Gastrocnemius medialis (tissue), 4 donors: Measurements from ENCODE around the gene TMEM229B. TPM values are rescaled to one million over a fixed set of nuclear protein-coding genes. Genes with fewer than 3 reads are reported as not detected.
"Not testable (repeated sequence)": the region's sequence is repeated elsewhere in the genome, so short reads cannot be mapped to it uniquely, and the experiment has no call there.

Experiments used
- ATAC-seq, 2 donors: fragments of 150-250 bp; one replicate each; pipeline ENCODE4 v1.9.1; 2016
- DNase-seq, 2 donors: peaks; one replicate each; pipeline ENCODE4 v3.0.0-alpha.2; 2019
- H3K27ac ChIP-seq, 4 donors: fragments of 200-600 bp; sonication (generic); 1 replicate in 1 of 4; 2 replicates in 3 of 4; pipeline ENCODE4 v1.5.1; 2016 to 2018; ENCODE audit warnings: mild to moderate bottlenecking in 2 of 4, moderate library complexity in 1 of 4
- H3K27me3 ChIP-seq, 3 donors: fragments of 200-600 bp; sonication (generic) in 2 of 3; 1 replicate in 1 of 3; 2 replicates in 2 of 3; pipeline versions ENCODE4 v1.5.1 to v1.6.0; 2016 to 2019; ENCODE audit warnings: mild to moderate bottlenecking in 1 of 3, moderate library complexity in 1 of 3
- H3K36me3 ChIP-seq, 2 donors: fragments of 200-600 bp; sonication (generic) in 1 of 2; one replicate each; pipeline ENCODE4 v1.5.1; 2017 to 2018
- H3K4me1 ChIP-seq, 2 donors: fragments of 200-600 bp; sonication (generic) in 1 of 2; one replicate each; pipeline ENCODE4 v1.5.1; 2016 to 2017; ENCODE audit warnings: mild to moderate bottlenecking in 2 of 2
- H3K4me3 ChIP-seq, 4 donors: fragments of 200-600 bp; sonication (generic) in 3 of 4; 1 replicate in 1 of 4; 2 replicates in 3 of 4; pipeline ENCODE4 v1.5.1; 2016 to 2019; ENCODE audit warnings: mild to moderate bottlenecking in 2 of 4
- H3K9me3 ChIP-seq, 3 donors: fragments of 200-600 bp; sonication (generic) in 2 of 3; 1 replicate in 1 of 3; 2 replicates in 2 of 3; pipeline ENCODE4 v1.5.1; 2016 to 2019
- POLR2A ChIP-seq, 2 donors: fragments of 450-650 bp; IDR thresholded peaks; one replicate each; pipeline ENCODE4 v1.6.1; 2017; ENCODE audit warnings: antibody characterized with exemption in 2 of 2, mild to moderate bottlenecking in 2 of 2, moderate library complexity in 2 of 2
- in situ Hi-C, 4 donors: fragments of 200-750 bp; cut with MboI; loops; one replicate each; pipeline versions ENCODE4 v1.15.0 to v1.8.0; 2017; ENCODE audit warnings: low sequenced_read_pairs in 4 of 4
- intact Hi-C: fragments of 100-400 bp; cut with DNase I; formaldehyde crosslinking; loops from one replicate; pipeline ENCODE4 v1.15.1; 2023; ENCODE audit warnings: low total_unique reads
- total RNA-seq, 4 donors: library from RNA; depleted of rRNA; stranded (reverse); fragments of >200 nt; gene quantifications; one replicate each; pipeline versions ENCODE4 v1.1.0 to v1.2.3, GENCODE V29; 2016
- TF ChIP-seq, protein P1 (sequence below), 5 experiments: fragments of 450-650 bp in 3 of 5; fragments of 200-600 bp in 2 of 5; sonication (generic) in 2 of 5; IDR thresholded peaks in 4 of 5; conservative IDR thresholded peaks in 1 of 5; 1 replicate in 4 of 5; 2 replicates in 1 of 5; pipeline ENCODE4 v1.5.1; 2016 to 2019; ENCODE audit warnings: antibody characterized with exemption in 5 of 5, mild to moderate bottlenecking in 3 of 5, moderate library complexity in 3 of 5

The TMEM229B gene
- total RNA-seq, 4 donors from 2014 or later, result 0.07 to 3.3 (median 0.20) TPM; not detected in 1

DNA sequence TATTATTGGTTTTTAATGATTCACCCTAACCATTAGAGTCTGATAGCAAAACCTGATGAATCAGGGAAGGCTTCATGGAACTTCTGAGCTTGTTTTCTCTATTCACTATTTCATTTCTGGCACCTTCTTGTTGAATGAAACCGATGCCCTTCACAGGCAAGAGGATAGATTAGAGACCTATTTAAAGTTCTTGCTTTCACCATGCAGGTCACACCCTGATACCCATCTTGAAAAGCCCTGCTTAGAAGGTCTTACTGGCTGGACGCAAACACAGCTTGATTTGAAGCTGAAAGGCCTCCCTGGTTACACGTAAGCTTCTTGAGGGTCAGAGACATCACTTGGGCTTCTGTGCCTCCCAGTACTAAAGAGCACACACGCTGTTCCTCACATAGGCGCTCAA, 29.2 kb downstream of the TMEM229B start:
- peaks cover 33 to 42% of the 10 kb centered on the region in 2 donors for H3K4me1 ChIP-seq
- no peaks in the 10 kb centered on the region for H3K36me3 ChIP-seq
- peak overlapping the region in 2 of 4 donors; percentile 19 to 52 for H3K27ac ChIP-seq
- no peak overlapping the region for H3K4me3 ChIP-seq
- no peaks in the 10 kb centered on the region for H3K9me3 ChIP-seq
- ATAC-seq, result no peak
- H3K27me3 ChIP-seq, result no peaks in the 10 kb centered on the region
- in situ Hi-C loops, result no loop called here
- DNase-seq, result no peak
- TF ChIP-seq POLR2A (IDR thresholded peaks at IDR 0.05), result no peak
- TF ChIP-seq, protein P1, sequence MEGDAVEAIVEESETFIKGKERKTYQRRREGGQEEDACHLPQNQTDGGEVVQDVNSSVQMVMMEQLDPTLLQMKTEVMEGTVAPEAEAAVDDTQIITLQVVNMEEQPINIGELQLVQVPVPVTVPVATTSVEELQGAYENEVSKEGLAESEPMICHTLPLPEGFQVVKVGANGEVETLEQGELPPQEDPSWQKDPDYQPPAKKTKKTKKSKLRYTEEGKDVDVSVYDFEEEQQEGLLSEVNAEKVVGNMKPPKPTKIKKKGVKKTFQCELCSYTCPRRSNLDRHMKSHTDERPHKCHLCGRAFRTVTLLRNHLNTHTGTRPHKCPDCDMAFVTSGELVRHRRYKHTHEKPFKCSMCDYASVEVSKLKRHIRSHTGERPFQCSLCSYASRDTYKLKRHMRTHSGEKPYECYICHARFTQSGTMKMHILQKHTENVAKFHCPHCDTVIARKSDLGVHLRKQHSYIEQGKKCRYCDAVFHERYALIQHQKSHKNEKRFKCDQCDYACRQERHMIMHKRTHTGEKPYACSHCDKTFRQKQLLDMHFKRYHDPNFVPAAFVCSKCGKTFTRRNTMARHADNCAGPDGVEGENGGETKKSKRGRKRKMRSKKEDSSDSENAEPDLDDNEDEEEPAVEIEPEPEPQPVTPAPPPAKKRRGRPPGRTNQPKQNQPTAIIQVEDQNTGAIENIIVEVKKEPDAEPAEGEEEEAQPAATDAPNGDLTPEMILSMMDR (IDR thresholded peaks at IDR 0.05 in 4 of 5, conservative IDR thresholded peaks at IDR 0.05 in 1 of 5), result no peak
- intact Hi-C loops, result no loop called here

DNA sequence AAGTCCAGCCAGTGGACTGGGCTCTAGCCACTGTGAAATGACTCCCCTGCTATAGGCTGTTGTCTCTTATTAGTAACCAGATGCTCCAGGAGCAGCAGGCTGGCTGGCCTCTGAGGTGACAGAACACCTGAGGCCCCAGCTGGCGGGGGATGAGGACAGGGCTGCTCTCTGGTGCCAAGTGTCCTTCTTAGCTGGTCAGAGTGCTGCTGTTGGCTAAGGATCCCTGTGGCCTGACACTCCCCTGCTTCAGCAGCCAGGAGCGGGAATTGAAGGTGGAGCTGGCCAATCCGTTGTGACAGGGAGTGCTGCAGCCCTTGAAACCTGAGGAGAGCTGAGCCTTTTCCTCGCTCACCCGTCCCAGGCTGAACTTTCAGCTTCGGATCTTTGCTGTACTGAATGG, 30.7 kb downstream of the TMEM229B start:
- no peak for TF ChIP-seq POLR2A (IDR thresholded peaks at IDR 0.05)
- TF ChIP-seq, protein P1 (IDR thresholded peaks at IDR 0.05 in 4 of 5, conservative IDR thresholded peaks at IDR 0.05 in 1 of 5), result no peak
- H3K27ac ChIP-seq, result peak overlapping the region; percentile 41 to 84 (median 67)
- H3K9me3 ChIP-seq, result no peaks in the 10 kb centered on the region
- intact Hi-C loops (no loop called here), in situ Hi-C loops (no loop called here)
- ATAC-seq (peak; percentile 95 to 96), DNase-seq (peak; percentile 82 to 89)
- no peak overlapping the region for H3K4me3 ChIP-seq
- no peaks in the 10 kb centered on the region for H3K27me3 ChIP-seq
- no peaks in the 10 kb centered on the region for H3K36me3 ChIP-seq
- peaks cover 33 to 42% of the 10 kb centered on the region in 2 donors for H3K4me1 ChIP-seq

DNA sequence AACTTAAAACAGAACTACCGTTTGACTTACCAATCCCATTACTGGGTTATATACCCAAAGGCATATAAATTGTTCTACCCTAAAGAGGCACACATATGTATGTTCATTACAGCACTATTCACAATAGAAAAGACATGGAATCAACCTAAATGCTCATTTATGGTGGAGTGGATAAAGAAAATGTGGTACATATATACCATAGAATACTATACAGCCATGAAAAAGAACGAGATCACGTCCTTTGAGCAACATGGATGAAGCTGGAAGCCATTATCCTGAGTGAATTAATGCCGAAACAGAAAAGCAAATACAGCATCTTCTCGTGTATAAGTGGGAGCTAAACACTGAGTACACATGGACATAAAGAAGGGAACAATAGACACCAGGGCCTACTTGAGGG, 31.8 kb downstream of the TMEM229B start:
- in situ Hi-C loops, result no loop called here
- no peak for TF ChIP-seq POLR2A (IDR thresholded peaks at IDR 0.05)
- TF ChIP-seq, protein P1 (IDR thresholded peaks at IDR 0.05 in 4 of 5, conservative IDR thresholded peaks at IDR 0.05 in 1 of 5), result no peak
- Histone ChIP-seq H3K27ac (no peak overlapping the region), H3K9me3 (no peaks in the 10 kb centered on the region), H3K36me3 (no peaks in the 10 kb centered on the region), H3K4me3 (no peak overlapping the region), H3K27me3 (no peaks in the 10 kb centered on the region), H3K4me1 (peaks cover 33 to 42% of the 10 kb centered on the region in 2 donors)
- DNase-seq (no peak), ATAC-seq (no peak)
- intact Hi-C loops, result no loop called here

DNA sequence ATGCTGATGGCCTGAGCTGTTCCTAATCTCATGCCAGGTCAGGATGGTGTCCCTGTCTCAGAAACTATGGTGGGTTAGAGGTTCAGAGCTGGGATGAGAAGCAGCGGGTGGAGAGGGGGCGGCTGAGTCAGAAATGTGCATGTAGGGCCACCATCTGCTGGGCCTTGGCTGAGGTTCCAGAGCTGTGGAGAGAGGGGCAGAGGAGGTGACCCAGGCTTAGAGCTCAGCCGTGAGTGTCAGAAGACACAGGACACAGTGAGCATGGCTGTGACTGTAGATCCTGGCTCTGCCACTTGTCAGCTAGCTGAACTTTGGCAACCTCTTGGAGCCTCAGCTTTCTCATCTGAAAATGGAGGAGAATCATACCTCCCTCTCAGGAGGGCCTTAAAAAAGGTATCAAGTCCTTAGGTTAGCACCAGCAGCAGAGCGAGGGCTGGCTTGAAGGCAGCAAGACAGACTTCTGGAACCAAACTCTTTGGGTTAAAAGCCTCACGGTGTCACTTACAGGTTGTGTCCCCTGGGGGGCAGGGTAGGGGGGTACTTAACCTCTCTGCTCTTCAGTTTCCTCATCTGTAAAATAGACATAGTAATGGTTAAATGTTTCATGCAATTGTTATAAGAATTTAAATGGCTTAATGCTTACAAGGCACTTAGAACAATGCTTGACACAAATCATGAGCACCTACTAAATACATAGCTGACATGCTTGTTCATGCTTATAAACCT, 34.8 kb downstream of the TMEM229B start:
- H3K9me3 ChIP-seq, result no peaks in the 10 kb centered on the region

DNA sequence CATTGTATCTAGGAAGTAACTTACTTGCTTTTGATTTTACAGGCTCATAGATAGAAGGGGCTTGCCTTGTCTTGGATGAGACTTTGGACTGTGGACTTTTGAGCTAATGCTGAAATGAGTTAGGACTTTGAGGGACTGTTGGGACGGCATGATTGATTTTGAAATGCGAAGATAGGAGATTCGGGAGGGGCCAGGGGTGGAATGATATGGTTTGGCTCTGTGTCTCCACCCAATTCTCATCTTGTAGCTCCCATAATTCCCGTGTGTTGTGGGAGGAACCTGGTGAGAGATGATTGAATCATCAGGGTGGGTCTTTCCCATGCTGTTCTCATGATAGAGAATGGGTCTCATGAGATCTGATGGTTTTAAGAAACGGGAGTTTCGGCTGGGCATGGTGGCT, 36.9 kb downstream of the TMEM229B start:
- H3K27me3 ChIP-seq, DNase-seq, intact Hi-C loops, H3K4me3 ChIP-seq, ATAC-seq, H3K9me3 ChIP-seq, H3K27ac ChIP-seq, in situ Hi-C loops, H3K4me1 ChIP-seq, H3K36me3 ChIP-seq: not testable (repeated sequence)

More for the DNA sequence above, 34.8 kb downstream of the TMEM229B start:
- DNase-seq (no peak), ATAC-seq (no peak)
- Histone ChIP-seq H3K27me3 (no peaks in the 10 kb centered on the region), H3K36me3 (no peaks in the 10 kb centered on the region), H3K27ac (no peak overlapping the region), H3K4me3 (no peak overlapping the region), H3K4me1 (peaks cover 15 to 16% of the 10 kb centered on the region in 2 donors)
- intact Hi-C loops, result no loop called here
- in situ Hi-C loops, result no loop called here
- TF ChIP-seq, protein P1 (IDR thresholded peaks at IDR 0.05 in 4 of 5, conservative IDR thresholded peaks at IDR 0.05 in 1 of 5), result no peak
- TF ChIP-seq POLR2A (IDR thresholded peaks at IDR 0.05), result no peak
